Measurements from ENCODE around the gene PROP1.
"Not testable (repeated sequence)": the region's sequence is repeated elsewhere in the genome, so short reads cannot be mapped to it uniquely, and the experiment has no call there.

The PROP1 gene

GRCh38 chr5:177968661-177969211 is 27.3 kb downstream of the PROP1 start:
- no peak for DNase-seq
- TF ChIP-seq GATA1 (IDR thresholded peaks at IDR 0.05; ENCODE audit: low read depth, low read length), result no peak
- no peak for TF ChIP-seq POLR2A (IDR thresholded peaks at IDR 0.05; ENCODE audit: low read length)

- no peak for DNase-seq
- TF ChIP-seq GATA1 (IDR thresholded peaks at IDR 0.05; ENCODE audit: low read depth, low read length) (no peak), POLR2A (IDR thresholded peaks at IDR 0.05; ENCODE audit: low read length) (no peak)
Measured at GRCh38 chr5:177967221-177967887, 28.7 kb downstream of the PROP1 start.

GRCh38 chr5:177966839-177967166 is 29.2 kb downstream of the PROP1 start:
- TF ChIP-seq GATA1 (IDR thresholded peaks at IDR 0.05; ENCODE audit: low read depth, low read length), result no peak
- no peak for TF ChIP-seq POLR2A (IDR thresholded peaks at IDR 0.05; ENCODE audit: low read length)
- no peak for DNase-seq

DNA sequence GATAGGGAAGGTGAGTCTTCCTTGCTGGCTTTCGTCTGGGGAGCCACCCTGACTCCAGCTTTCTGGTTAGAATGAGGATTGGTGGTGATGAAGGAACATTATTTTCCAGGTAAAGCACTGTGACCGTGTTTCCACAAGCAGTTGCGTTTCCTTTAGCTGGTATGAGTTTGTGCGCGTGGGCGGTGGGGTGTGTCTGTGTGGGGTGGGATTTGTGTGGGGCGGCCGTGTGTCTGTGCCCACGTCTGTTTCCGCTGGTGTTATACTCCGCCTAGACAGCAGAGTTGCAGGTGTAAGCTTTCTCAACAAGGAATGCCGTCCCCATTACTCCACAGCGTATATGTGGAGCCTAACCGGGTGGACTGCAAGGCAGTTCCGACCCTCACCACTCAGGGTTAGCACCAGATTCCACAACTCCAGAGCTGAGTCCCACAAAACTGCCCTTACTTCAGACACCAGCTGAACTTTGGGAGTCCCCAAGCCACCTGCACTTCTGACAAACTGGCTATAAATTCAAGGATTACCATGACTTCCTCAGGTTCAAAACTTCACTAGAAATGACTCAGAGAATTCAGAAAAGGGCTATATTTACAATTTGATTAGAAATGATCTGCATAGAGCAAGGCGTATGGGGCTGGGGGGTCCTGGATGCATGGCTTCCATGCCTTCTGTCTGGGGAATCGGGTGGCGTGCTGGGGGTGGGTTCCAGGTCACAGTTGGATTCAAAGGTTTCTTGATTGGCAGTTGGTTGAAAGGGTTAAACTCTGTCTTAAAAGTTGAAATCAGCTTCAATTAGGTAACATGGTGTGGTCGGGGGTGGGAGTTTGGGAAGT is 29.8 kb downstream of the PROP1 start:
- no peak for DNase-seq
- TF ChIP-seq POLR2A (IDR thresholded peaks at IDR 0.05; ENCODE audit: low read length) (no peak), GATA1 (IDR thresholded peaks at IDR 0.05; ENCODE audit: low read depth, low read length) (no peak)

- DNase-seq, result no peak
- TF ChIP-seq POLR2A (IDR thresholded peaks at IDR 0.05; ENCODE audit: low read length) (no peak), GATA1 (IDR thresholded peaks at IDR 0.05; ENCODE audit: low read depth, low read length) (no peak)
Measured at GRCh38 chr5:177964471-177964870, 31.6 kb downstream of the PROP1 start.

DNA sequence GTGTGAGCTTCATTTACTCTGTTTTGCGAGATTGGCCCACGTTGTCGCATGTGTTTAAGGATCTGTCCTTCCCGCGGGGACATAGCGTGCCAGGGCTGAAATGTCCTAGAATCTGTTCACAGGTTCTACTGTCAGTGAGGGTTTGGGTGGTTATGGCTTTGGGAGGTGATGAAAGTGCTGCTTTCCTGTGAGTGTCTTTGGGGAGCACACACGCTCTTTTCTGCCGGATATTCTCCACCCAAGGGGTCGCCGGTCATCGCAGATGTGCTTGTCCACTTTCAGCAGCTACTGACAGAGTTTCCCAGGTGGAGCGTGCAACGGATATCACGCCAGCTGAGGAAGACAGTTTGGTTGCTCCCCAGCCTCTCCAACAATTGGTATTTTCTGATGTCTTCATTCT is 32.1 kb downstream of the PROP1 start:
- no peak for DNase-seq
- TF ChIP-seq GATA1 (IDR thresholded peaks at IDR 0.05; ENCODE audit: low read depth, low read length), result no peak
- no peak for TF ChIP-seq POLR2A (IDR thresholded peaks at IDR 0.05; ENCODE audit: low read length)

DNA sequence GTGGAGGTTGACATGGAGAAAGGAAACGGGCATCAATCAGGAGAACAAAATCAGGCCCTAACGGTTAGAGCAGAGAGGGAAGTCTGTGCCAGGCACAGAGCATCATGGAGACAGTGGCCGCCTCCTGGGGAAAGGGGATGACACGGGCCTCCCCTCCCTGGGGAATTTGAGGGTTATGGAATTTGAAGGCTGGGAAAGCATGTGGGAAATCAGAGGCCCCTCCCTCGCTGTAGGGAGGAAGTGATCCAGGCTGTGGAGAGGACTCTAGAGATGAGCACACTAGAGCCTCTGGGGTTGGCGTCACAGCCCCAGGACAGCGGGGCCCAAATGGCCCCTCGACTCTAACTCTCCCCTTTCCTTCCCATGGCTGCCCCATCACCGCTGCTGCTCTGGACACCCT is 36.7 kb downstream of the PROP1 start:
- TF ChIP-seq POLR2A (IDR thresholded peaks at IDR 0.05; ENCODE audit: low read length) (no peak), GATA1 (IDR thresholded peaks at IDR 0.05; ENCODE audit: low read depth, low read length) (no peak)

GRCh38 chr5:177958696-177959095 is 37.3 kb downstream of the PROP1 start:
- TF ChIP-seq GATA1 (IDR thresholded peaks at IDR 0.05; ENCODE audit: low read depth, low read length) (no peak), POLR2A (IDR thresholded peaks at IDR 0.05; ENCODE audit: low read length) (no peak)
- DNase-seq, result no peak

More for the DNA sequence above, 36.7 kb downstream of the PROP1 start:
- no peak for DNase-seq

GRCh38 chr5:177957241-177957640 is 38.8 kb downstream of the PROP1 start:
- DNase-seq, result no peak
- no peak for TF ChIP-seq POLR2A (IDR thresholded peaks at IDR 0.05; ENCODE audit: low read length)
- no peak for TF ChIP-seq GATA1 (IDR thresholded peaks at IDR 0.05; ENCODE audit: low read depth, low read length)

DNA sequence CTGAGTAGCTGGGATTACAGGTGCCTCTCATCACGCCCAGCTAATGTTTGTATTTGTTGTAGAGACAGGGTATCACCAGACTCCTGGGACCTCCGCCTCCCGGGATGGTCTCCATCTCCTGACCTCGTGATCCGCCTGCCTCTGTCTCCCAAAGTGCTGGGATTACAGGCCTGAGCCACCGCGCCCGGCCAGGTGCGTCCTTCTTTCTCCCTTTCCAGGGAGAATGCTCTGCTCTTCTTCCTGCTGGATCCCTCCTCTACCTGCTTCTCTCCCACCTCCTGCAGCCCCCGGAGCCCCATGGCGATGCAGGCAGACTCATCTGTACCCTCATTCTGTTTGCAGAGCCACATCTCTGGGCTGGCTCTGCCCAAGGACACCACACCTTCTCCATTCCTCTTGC is 42.9 kb downstream of the PROP1 start:
- DNase-seq, result not testable (repeated sequence)

DNA sequence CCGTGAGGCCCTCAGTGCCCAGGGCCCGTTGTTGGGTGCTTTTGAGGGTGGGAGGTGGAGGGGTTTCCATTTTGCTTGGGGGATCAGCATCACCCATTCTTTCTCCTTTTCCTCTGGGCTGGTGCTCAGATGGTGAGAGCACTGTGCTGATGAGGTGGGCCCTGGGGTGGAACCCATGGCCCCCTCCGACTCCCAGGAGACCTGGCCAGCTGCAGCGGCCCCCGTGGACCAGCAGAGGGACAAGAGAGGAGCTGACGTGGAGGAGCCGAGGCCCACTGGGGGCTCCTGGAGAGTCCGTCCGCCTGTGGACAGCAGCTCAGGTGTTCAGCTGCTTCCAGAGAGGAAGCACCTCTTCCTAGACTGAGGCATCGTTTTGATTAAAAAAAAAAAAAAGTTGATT is 46.4 kb downstream of the PROP1 start:
- DNase-seq, result not testable (repeated sequence)

DNA sequence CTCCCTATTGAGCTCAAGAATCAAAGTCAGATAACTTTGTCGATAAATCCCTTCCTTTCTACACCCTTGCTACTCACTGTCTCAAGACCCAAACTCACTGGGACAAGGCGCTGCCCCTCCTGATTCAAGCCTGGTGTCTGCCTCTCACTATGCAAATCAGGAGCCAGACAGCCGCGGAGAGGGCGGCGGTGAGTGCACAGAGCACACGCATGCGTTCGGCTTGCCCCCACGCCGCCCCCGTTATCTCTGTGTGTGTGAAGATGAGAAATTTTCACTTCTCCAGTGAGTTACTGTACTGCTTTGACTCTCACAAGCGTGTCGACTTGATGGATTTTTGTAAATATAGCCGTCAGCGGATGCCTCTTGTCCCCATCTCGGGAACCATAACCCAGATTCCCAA is 47.0 kb downstream of the PROP1 start:
- not testable (repeated sequence) for DNase-seq

GRCh38 chr5:177947912-177948311 is 48.1 kb downstream of the PROP1 start:
- DNase-seq, result not testable (repeated sequence)

GRCh38 chr5:177945601-177946283 is 50.3 kb downstream of the PROP1 start:
- DNase-seq, result not testable (repeated sequence)

GRCh38 chr5:177945145-177945544 is 50.9 kb downstream of the PROP1 start:
- not testable (repeated sequence) for DNase-seq

- not testable (repeated sequence) for DNase-seq
Measured at GRCh38 chr5:177943805-177944736, 52.0 kb downstream of the PROP1 start.

GRCh38 chr5:177942896-177943295 is 53.1 kb downstream of the PROP1 start:
- not testable (repeated sequence) for DNase-seq

All from erythroblast (primary cell).